Activated CD8-positive, alpha-beta T cell treated with anti-CD3 and anti-CD28 coated beads, Interleukin-2, amount 10 ng/mL, durations not matched to agents 7 days and 5 days (primary cell): Measurements from ENCODE around the gene SLC16A10. TPM values are rescaled to one million over a fixed set of nuclear protein-coding genes. Genes with fewer than 3 reads are reported as not detected.
"Not testable (repeated sequence)": the region's sequence is repeated elsewhere in the genome, so short reads cannot be mapped to it uniquely, and the experiment has no call there.

ENCODE experiments used
- ATAC-seq: fragments of 150-1000 bp; cut with Tn5 transposase; one replicate; pipeline ENCODE4 v1.10.0; 2021; ENCODE audit warnings: moderate library complexity
- CTCF ChIA-PET: fragments of 350-600 bp; sonication (Branson Sonifier 250); formaldehyde crosslinking; loops from one replicate; lab custom pipeline; 2021; ENCODE audit warnings: antibody characterized with exemption; lab: Charles Lee
- POLR2A ChIA-PET: fragments of 350-600 bp; sonication (Branson Sonifier 250); formaldehyde crosslinking; loops from one replicate; lab custom pipeline; 2021; ENCODE audit warnings: antibody characterized with exemption; lab: Charles Lee
- DNase-seq: peaks from one replicate; pipeline ENCODE4 v3.0.0-alpha.2; 2020
- H3K27ac Mint-ChIP-seq: one replicate; pipeline ENCODE4 v1.8.0; 2021; ENCODE audit warnings: mild to moderate bottlenecking, mixed read lengths
- H3K27me3 Mint-ChIP-seq: one replicate; pipeline ENCODE4 v1.8.0; 2021; ENCODE audit warnings: low read depth, mixed read lengths
- H3K36me3 Mint-ChIP-seq: one replicate; pipeline ENCODE4 v1.8.0; 2021; ENCODE audit warnings: low read depth, mixed read lengths
- H3K4me1 Mint-ChIP-seq: one replicate; pipeline ENCODE4 v1.8.0; 2021; ENCODE audit warnings: low read depth, mixed read lengths
- H3K4me3 Mint-ChIP-seq: one replicate; pipeline ENCODE4 v1.8.0; 2021; ENCODE audit warnings: mild to moderate bottlenecking, mixed read lengths
- H3K9me3 Mint-ChIP-seq: one replicate; pipeline ENCODE4 v1.8.0; 2022; ENCODE audit warnings: mixed read lengths; ENCODE audit not compliant: insufficient read depth
- total RNA-seq, 2 experiments: library from RNA; stranded (reverse); gene quantifications; one replicate each; pipeline ENCODE4 v1.2.3, GENCODE V29; 2021

Gene SLC16A10
- total RNA-seq, 2 experiments from 2014 or later, result 6.3 to 6.4 TPM

DNA sequence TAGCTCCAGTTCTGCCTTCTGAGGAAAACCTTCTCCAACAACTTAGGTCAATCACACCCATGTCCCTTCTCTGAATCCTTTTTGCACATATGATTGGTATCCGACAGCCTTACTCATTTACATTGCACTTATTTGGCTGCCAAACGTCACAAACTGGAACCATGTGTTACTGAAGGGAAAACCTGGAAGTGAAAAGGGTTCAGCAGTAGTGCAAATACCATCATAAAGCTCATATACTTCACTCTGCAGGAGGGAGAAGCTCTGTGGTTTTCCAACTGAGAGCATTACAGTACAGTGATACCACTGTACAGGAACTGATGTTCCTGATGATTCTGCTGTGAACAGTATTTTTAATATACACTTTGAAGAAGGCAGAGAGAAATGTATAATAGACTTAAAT, 87.8 kb downstream of the SLC16A10 start:
- no peak overlapping the region for H3K4me3 Mint-ChIP-seq
- H3K9me3 Mint-ChIP-seq, result no peaks in the 10 kb centered on the region
- ATAC-seq, result no peak
- no peak overlapping the region for H3K27ac Mint-ChIP-seq
- H3K36me3 Mint-ChIP-seq, result no peaks in the 10 kb centered on the region
- POLR2A ChIA-PET, result interaction anchor here (0.6 kb wide), 1 partner anchor 21 kb away, joined by 3 read pairs; no protein-coding TSS in a partner anchor
- DNase-seq, result no peak
- CTCF ChIA-PET, result interaction anchor here (3.5 kb wide), 1 partner anchor 35 kb away, joined by 12 read pairs; no protein-coding TSS in a partner anchor
- H3K4me1 Mint-ChIP-seq, result peaks cover 24% of the 10 kb centered on the region
- H3K27me3 Mint-ChIP-seq, result no peaks in the 10 kb centered on the region

DNA sequence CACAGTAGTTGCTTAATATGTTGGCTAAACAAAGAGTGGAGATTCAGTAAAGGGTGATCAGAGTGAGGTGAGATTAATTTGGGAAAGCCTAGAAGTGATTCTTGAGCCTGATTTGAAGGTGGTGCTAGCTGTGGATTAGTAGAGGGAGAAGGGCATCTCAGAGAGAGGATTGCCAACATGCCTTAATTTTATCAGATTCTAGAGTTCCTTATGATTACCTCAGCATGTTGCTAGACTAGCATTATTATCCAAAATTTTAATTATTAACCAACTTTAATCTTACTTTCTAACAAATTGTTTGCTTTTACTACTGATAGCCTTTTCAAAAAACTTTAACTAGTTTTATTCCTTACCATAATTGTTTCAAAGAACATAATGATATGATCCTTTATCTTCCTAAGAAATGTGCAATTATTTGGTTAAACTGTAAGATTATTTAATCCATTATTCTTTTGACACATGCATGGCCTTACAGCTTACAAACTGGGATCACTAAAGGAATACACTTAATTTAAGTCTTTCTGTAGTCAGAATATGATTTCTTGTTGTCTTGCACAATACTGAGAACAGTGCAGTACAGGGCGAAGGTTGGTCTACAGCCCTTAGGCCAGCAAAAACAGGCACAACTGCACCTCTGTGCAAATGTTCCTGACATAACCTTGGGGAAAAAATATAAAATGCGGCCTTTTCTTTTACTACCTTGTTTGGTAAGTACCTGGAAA, 88.9 kb downstream of the SLC16A10 start:
- H3K27ac Mint-ChIP-seq, result no peak overlapping the region
- ChIA-PET POLR2A (no interaction called here), CTCF (interaction anchor here (3.5 kb wide), 1 partner anchor 34 kb away, joined by 12 read pairs; no protein-coding TSS in a partner anchor)
- DNase-seq, result no peak
- peaks cover 24% of the 10 kb centered on the region for H3K4me1 Mint-ChIP-seq
- H3K27me3 Mint-ChIP-seq, result no peaks in the 10 kb centered on the region
- no peak overlapping the region for H3K4me3 Mint-ChIP-seq
- H3K36me3 Mint-ChIP-seq, result no peaks in the 10 kb centered on the region
- no peak for ATAC-seq
- H3K9me3 Mint-ChIP-seq, result no peaks in the 10 kb centered on the region

DNA sequence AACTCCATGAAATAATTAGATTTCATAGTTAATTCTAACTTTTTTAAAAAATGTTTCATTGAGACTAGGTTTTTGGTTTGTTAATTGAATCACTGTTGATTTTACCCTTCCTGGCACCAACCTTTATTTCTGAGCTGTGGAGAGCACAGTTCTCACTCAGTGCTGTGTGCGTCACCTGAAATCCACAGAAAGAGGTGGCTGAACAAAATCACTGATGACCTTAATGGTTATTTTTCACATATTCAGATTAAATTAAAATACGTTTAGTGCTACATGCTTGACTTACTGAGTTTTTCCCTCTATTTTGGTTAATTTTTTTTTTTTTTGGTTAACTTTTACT, 89.4 kb downstream of the SLC16A10 start:
- ChIA-PET POLR2A (no interaction called here), CTCF (no interaction called here)
- no peak for ATAC-seq
- H3K27me3 Mint-ChIP-seq, result no peaks in the 10 kb centered on the region
- no peak for DNase-seq
- peaks cover 23% of the 10 kb centered on the region for H3K4me1 Mint-ChIP-seq
- no peak overlapping the region for H3K4me3 Mint-ChIP-seq
- H3K27ac Mint-ChIP-seq, result no peak overlapping the region
- H3K9me3 Mint-ChIP-seq, result no peaks in the 10 kb centered on the region
- H3K36me3 Mint-ChIP-seq, result no peaks in the 10 kb centered on the region

DNA sequence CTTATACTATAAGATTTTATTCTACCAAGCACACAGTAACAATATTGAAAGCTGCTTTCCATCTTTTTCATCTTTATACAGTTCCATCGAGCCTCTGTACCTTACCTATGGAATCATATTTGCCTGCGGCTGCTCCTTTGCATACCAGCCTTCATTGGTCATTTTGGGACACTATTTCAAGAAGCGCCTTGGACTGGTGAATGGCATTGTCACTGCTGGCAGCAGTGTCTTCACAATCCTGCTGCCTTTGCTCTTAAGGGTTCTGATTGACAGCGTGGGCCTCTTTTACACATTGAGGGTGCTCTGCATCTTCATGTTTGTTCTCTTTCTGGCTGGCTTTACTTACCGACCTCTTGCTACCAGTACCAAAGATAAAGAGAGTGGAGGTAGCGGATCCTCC, 89.8 kb downstream of the SLC16A10 start:
- no peaks in the 10 kb centered on the region for H3K9me3 Mint-ChIP-seq
- H3K36me3 Mint-ChIP-seq, result no peaks in the 10 kb centered on the region
- ATAC-seq, result no peak
- H3K27me3 Mint-ChIP-seq, result no peaks in the 10 kb centered on the region
- H3K4me1 Mint-ChIP-seq, result peaks cover 20% of the 10 kb centered on the region
- POLR2A ChIA-PET, result no interaction called here
- H3K4me3 Mint-ChIP-seq, result no peak overlapping the region
- CTCF ChIA-PET, result no interaction called here
- no peak for DNase-seq
- no peak overlapping the region for H3K27ac Mint-ChIP-seq

DNA sequence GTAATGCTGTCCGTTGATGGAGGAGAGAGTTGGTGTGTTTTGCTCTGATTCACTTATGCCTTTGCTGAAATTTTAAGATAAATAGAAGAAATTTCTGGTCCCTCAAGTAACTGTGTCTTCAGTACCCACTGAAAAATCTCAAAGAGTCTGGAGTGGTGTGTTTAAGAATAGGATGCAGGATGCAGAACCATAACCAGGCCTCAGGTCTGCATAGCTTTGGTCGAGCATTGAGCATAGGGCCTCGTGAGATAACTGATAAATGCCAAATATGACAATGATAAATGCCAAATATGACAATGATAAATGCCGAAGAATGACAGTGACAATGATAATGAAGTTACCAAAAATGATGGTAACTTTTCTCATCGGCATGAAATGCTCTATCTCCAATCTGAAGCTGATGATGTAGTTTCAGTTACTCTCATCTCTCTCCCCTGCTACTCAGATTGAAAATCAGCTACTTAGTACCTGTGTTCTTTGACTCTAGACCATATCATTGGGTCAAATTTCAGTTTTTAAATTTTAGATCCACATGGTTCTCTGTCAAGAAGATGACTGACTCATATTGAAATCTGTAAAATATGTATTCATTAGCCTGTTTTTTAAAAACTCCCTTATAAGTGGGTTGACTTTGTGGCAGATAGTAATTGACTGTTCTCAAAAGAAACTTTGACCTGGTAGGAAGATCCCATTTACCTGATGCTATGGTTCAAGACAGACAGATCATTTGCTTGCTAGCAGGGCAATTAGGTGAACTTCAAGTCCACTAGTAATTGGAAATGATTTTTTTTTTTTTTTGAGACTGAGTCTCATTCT, 96.6 kb downstream of the SLC16A10 start:
- H3K27me3 Mint-ChIP-seq, result no peaks in the 10 kb centered on the region
- POLR2A ChIA-PET, result no interaction called here
- DNase-seq (no peak), ATAC-seq (no peak)
- no peaks in the 10 kb centered on the region for H3K4me1 Mint-ChIP-seq
- no peaks in the 10 kb centered on the region for H3K36me3 Mint-ChIP-seq
- CTCF ChIA-PET, result interaction anchor here (0.5 to 0.7 kb wide), 2 partner anchors 13 to 447 kb away, joined by 3 read pairs; no protein-coding TSS in a partner anchor
- no peak overlapping the region for H3K4me3 Mint-ChIP-seq
- no peaks in the 10 kb centered on the region for H3K9me3 Mint-ChIP-seq
- H3K27ac Mint-ChIP-seq, result no peak overlapping the region

DNA sequence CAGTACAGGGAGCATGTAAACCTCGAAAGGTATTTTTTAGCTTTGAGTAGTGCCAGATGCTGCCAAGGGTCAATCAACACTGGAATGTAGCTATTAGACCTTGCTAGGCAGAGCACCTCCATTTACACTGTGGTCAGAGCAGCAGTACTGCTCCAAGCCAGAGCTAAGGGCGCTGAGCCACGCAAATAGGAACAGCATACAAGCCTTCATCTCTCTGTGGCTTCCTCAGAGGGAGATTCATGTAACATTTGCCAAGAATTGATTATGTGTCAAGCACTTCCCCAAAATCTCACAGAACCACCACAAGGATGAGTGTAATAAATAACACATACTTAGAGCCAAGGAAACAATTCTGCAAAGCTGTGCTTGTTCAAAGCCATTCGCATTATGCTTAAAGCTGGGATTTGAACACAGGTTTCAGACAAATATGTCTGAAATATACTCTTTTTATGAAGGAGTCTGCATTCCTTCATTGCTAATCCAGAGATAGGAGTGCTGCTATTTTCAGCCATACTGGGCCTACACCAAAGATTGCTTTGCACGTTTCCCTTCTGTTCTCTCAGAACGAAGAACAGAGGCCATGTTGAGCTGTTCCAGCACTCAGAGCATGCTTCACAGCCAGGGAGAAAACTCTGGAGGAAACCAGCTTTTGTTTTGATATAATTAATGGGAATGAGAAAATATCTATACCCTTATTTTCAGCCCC, 97.7 kb downstream of the SLC16A10 start:
- ChIA-PET CTCF (interaction anchor here (0.7 to 0.8 kb wide), 2 partner anchors 12 to 98 kb away, joined by 3 read pairs; no protein-coding TSS in a partner anchor), POLR2A (no interaction called here)
- Mint-ChIP-seq H3K36me3 (peaks cover 4% of the 10 kb centered on the region), H3K4me3 (no peak overlapping the region), H3K27me3 (no peaks in the 10 kb centered on the region), H3K4me1 (no peaks in the 10 kb centered on the region), H3K9me3 (no peaks in the 10 kb centered on the region), H3K27ac (no peak overlapping the region)
- DNase-seq, result no peak
- no peak for ATAC-seq

DNA sequence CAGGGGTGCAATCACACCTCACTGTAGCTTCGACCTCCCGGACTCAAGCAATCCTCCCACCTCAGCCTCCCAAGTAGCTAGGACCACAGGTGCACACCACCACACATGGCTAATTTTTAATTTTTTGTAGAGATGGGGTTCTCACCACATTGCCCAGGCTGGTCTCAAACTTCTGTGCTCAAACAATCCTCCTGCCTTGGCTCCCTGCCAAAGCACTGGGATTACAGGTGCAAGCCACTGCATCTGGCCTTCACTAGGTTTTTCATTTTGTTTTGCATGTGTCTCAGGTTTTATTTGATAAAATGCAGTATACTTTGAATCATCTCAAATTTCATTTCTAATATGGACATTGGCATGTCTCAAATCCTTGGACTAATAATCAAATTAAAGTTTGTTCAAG, 98.7 kb downstream of the SLC16A10 start:
- Mint-ChIP-seq H3K27me3 (no peaks in the 10 kb centered on the region), H3K27ac (no peak overlapping the region), H3K4me3 (no peak overlapping the region), H3K4me1 (no peaks in the 10 kb centered on the region), H3K36me3 (peaks cover 4% of the 10 kb centered on the region), H3K9me3 (no peaks in the 10 kb centered on the region)
- ATAC-seq (no peak), DNase-seq (no peak)
- POLR2A ChIA-PET, result no interaction called here
- CTCF ChIA-PET, result no interaction called here

DNA sequence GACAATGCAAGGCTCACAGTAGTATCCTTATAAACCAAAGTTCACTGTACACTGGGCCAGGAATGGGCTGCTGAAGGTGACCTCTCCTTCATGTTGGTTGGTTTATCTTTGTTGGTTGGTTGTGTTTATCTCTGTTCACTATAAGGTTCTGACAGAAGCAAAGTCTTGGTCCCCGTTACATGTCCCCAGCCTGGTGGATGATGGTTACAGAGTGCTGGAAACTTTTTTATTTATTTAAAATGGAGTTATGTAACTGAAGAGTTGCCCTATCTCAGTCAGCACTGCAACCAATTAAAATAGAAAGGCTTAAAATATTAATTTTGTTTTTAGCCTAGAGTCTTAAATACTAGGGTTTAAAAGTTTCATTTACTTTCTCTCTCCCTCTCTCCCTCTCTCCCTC, 100.6 kb downstream of the SLC16A10 start:
- Mint-ChIP-seq H3K27me3 (no peaks in the 10 kb centered on the region), H3K36me3 (peaks cover 16% of the 10 kb centered on the region), H3K4me3 (no peak overlapping the region), H3K4me1 (no peaks in the 10 kb centered on the region), H3K27ac (no peak overlapping the region), H3K9me3 (no peaks in the 10 kb centered on the region)
- no peak for ATAC-seq
- no peak for DNase-seq
- ChIA-PET CTCF (no interaction called here), POLR2A (no interaction called here)

DNA sequence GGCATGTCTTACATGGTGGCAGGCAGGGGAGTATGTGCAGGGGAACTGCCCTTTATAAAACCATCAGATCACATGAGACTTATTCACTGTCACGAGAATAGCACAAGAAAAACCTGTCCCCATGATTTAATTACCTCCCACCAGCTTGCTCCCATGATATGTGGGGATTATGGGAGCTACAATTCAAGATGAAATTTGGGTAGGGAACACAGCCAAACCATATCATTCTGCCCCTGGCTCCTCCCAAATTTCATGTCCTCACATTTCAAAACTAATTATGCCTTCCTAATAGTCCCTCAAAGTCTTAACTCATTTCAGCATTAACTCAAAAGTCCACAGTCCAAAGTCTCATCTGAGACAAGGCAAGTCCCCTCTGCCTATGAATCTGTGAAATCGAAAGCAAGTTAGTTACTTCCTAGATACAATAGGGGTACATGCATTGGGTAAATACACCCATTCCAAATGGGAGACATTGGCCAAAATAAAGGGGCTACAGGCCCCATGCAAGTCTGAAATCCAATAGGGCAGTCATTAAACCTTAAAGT, 102.4 kb downstream of the SLC16A10 start:
- CTCF ChIA-PET, POLR2A ChIA-PET, H3K4me1 Mint-ChIP-seq: not testable (repeated sequence)

DNA sequence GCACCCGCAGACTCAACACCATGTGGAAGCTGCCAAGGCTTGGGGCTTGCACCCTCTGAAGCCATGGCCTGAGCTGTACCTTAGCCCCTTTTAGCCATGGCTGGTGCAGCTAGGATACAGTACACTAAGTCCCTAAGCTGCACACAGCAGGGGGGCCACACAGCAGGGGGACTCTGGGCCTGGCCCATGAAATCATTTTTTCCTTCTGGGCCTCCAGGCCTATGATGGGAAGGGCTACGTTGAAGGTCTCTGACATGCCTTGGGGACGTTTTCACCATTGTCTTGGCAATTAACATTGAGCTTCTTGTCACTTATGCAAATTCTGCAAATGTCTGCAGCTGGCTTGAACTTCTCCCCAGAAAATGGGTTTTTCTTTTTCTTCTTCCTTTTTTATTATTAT, 103.3 kb downstream of the SLC16A10 start:
- Mint-ChIP-seq H3K27me3 (no peaks in the 10 kb centered on the region), H3K36me3 (peaks cover 16% of the 10 kb centered on the region), H3K4me3 (no peak overlapping the region), H3K27ac (no peak overlapping the region), H3K4me1 (no peaks in the 10 kb centered on the region), H3K9me3 (no peaks in the 10 kb centered on the region)
- ChIA-PET POLR2A (no interaction called here), CTCF (interaction anchor here (1.0 kb wide), 1 partner anchor 133 kb away, joined by 4 read pairs; no protein-coding TSS in a partner anchor)
- ATAC-seq (no peak), DNase-seq (no peak)

More for the DNA sequence above, 102.4 kb downstream of the SLC16A10 start:
- not testable (repeated sequence) for H3K27ac Mint-ChIP-seq, ATAC-seq, H3K4me3 Mint-ChIP-seq, DNase-seq, H3K9me3 Mint-ChIP-seq, H3K27me3 Mint-ChIP-seq
- H3K36me3 Mint-ChIP-seq, result peaks cover 16% of the 10 kb centered on the region

DNA sequence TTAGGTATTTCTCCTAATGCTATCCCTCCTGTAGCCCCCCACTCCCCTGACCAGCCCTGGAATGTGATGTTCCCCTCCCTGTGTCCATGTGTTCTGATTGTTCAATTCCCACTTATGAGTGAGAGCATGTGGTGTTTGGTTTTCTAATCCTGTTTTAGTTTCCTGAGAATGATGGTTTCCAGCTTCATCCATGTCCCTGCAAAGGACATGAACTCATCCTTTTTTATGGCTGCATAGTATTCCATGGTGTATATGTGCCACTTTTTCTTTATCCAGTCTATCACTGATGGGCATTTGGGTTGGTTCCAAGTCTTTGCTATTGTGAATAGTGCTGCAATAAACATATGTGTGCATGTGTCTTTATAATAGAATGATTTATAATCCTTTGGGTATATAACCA, 103.8 kb downstream of the SLC16A10 start:
- H3K4me3 Mint-ChIP-seq, POLR2A ChIA-PET, H3K4me1 Mint-ChIP-seq, DNase-seq, H3K27me3 Mint-ChIP-seq, ATAC-seq, H3K9me3 Mint-ChIP-seq, H3K27ac Mint-ChIP-seq: not testable (repeated sequence)
- peaks cover 16% of the 10 kb centered on the region for H3K36me3 Mint-ChIP-seq
- CTCF ChIA-PET, result interaction anchor here (1.0 kb wide), 1 partner anchor 134 kb away, joined by 4 read pairs; no protein-coding TSS in a partner anchor
